Measurements from ENCODE around the gene AATF. TPM values are rescaled to one million over a fixed set of nuclear protein-coding genes. Genes with fewer than 3 reads are reported as not detected.

Gene AATF
- total and polyA plus RNA-seq, 2 of the 8 experiments (the other 6 are each of a cell fraction or from before 2014, with no cell fraction given): 20.1 to 62.8 TPM

DNA sequence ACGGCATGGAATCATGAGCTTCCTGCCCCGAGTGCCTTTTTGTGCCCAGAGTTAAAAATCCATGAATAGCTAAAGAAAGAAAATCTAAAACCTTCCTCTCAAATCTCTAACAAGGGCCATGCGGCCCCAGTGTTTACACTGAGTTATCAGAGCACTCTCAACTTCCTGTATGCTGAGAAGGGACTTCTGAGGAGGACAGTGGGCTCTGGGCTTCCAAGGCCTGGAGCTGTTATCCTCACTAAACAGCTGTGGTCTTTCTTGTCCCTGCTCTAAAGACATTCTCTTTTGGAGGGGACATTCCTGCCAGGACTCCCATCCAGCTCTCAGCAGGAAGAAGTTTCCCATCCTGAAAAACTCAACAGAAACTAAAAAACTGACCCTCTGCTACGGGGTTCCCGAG, 135.6 kb downstream of the AATF start (continued):
- TF ChIP-seq CTBP2 (IDR thresholded peaks at IDR 0.05; ENCODE audit: borderline replicate concordance, insufficient read depth, insufficient read length, low read length): no peak
- no peak for TF ChIP-seq HDAC6 (IDR thresholded peaks at IDR 0.05; ENCODE audit: low read depth, low read length)
- TF ChIP-seq, protein P1, sequence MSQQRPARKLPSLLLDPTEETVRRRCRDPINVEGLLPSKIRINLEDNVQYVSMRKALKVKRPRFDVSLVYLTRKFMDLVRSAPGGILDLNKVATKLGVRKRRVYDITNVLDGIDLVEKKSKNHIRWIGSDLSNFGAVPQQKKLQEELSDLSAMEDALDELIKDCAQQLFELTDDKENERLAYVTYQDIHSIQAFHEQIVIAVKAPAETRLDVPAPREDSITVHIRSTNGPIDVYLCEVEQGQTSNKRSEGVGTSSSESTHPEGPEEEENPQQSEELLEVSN (IDR thresholded peaks at IDR 0.05): no peak
- no peak for TF ChIP-seq CHD7 (IDR thresholded peaks at IDR 0.05; ENCODE audit: insufficient replicate concordance, low read length)

Measured in H1 (cell line).